GM19025 (cell line): ENCODE results near the gene BICC1.
"Not testable (repeated sequence)": the region's sequence is repeated elsewhere in the genome, so short reads cannot be mapped to it uniquely, and the experiment has no call there.

Experiments
- ATAC-seq: cut with Tn5 transposase; IDR thresholded peaks from one replicate; pipeline ENCODE4 v1.9.1; 2021; ENCODE audit warnings: mild to moderate bottlenecking, low read depth, moderate library complexity; ENCODE audit not compliant: unreplicated experiment

Gene BICC1

DNA sequence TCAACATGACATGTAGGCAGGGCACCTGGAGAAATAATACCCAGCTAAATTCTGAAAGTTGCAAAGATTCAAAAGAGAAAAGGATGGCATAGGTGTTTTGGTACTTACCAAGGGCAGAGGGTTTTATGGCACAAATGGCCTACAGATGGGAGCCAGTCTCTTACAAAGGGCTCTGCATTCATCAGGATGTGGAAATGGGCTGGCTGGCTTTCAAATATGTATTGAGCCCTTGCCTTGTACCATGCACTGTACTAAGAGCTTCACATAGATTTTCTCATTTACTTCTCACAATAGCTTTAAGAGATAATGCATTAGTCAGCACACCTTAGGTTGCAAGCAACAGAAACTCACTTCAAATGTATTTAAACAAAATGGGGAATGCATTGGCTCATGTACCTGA lies 327.1 kb downstream of the BICC1 start:
- no peak for ATAC-seq

GRCh38 chr10:58840840-58841435 lies 328.3 kb downstream of the BICC1 start:
- no peak for ATAC-seq

GRCh38 chr10:58842860-58843376 lies 330.2 kb downstream of the BICC1 start:
- ATAC-seq: no peak

DNA sequence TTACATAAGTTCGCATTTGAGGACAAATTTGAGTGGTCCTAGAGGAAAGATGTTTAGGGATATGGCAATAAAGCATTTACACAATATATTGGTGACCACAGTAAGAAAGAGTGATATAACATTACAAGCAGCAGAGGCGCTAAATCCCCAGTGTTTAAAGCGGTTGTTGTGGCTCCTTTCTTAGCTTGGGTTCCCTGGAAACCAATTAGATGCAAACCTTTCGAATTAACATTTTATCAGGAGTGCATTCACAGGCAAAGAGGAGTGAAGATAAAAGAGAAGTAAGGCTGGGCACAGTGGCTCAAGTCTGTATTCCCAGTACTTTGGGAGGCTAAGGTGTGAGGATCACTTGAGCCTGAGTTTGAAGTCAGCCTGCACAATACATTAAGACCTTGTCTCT lies 331.1 kb downstream of the BICC1 start:
- ATAC-seq: no peak

GRCh38 chr10:58844680-58845079 lies 332.0 kb downstream of the BICC1 start:
- no peak for ATAC-seq

DNA sequence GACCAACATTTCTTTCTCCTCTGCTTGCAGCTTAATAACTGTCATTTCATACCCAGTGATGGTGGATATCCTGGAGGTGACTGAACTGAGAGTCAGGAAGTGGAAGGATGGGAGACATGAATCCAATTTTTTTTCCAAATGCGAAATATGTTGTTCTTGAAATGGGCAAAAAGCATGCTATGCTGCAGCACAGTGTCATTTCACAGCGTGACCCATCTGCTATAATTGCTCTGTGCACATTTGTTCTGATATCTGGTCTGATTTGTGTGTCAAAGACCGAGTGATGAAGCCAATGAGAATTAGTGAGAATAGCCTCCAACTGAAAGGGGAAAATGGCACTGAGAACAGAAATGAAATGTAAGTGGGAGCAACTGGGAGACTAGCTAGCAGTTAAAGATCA lies 334.2 kb downstream of the BICC1 start:
- no peak for ATAC-seq

DNA sequence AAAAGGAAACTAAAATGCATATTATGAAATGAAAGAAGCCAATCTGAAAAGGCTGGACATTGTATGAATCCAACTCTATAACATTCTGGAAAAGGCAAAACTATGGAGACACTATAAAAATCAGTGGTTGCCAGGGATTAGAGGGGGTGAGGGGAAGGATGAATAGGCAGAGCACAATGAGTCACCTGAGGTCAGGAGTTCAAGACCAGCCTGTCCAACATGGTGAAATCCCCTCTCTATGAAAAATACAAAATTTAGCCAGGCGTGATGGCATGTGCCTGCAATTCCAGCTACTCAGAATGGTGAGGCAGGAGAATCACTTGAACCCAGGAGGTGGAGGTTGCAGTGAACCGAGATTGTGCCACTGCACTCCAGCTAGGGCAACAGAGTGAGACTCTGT lies 338.9 kb downstream of the BICC1 start:
- ATAC-seq: no peak

GRCh38 chr10:58853668-58854067 lies 341.0 kb downstream of the BICC1 start:
- ATAC-seq: no peak

DNA sequence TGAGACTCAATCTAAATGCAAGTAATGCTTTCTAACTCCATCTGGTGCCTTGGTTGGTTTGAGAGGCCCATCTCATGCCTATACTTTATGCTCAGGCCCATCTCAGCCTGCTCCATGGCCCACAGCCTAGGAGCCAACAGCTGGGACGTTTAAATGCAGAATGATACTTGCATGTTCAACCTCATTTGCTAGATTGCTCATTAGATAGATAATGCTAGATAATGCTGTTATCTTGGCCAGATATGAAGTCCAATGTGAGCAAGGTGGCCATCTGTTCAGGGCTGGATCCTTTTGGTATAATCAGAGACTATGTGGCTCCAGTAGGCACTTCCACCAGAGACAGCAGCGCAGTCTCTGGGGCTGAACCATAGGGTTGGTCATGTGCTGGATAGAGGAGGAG lies 342.1 kb downstream of the BICC1 start:
- ATAC-seq: no peak

DNA sequence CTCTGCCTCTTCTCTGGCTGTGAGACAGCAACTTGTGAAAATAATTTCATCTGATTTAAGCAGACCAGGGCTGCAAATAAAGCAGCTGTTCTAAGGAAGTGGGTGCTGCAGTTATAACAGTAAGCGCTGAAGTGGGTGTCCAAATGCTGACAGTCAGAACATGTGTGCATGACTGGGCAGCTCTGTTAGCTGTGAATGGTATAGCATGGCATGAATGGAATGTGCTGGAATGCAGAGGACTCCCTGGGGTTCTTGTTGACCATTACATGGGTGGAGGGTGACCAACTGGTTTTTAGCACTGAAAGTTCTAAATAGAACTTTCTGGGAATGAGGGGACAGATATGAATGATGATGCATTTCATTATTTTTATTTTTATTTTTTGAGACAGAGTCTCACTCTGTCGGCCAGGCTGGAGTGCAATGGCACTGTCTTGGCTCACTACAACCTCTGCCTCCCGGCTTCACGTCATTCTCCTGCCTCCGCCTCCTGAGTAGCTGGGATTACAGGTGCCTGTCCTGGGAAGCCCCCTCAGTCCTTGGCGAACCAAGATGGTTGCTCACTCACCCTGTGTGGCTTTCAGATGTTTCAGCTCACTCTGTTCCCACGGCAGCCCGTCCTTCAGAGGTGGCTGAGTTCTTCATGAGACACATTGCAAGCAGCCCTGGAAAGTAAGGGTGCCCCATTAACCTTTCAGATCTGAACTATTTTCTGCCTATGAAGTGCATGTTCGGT lies 344.0 kb downstream of the BICC1 start:
- ATAC-seq: no peak

DNA sequence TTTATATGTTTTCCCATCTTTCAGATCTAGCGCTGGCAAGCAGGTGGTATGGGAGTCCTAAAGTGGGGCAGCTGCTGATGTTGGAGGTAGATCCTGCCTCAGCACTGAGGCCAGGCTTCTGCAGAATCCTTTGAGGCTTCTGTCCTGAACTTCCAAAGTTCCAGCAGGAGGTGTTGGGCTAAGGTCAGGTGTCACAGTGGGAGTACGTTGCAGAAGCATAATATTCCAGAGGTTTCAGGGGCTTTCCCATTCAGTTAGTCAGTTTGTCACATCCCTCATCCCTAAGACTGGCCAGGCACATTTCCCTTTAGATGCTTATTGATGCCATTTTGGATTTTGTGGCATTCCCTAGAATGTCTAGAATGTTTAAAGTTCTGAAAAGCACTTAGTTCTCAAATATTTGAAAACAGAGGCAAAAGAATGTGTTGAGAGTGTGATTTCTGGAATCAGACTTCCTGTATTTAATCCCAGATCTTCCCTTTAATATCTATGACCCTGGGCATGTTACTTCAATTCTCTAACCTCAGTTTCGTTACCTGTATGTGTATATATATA lies 344.7 kb downstream of the BICC1 start:
- ATAC-seq: no peak

GRCh38 chr10:58858123-58858522 lies 345.5 kb downstream of the BICC1 start:
- not testable (repeated sequence) for ATAC-seq

- ATAC-seq: no peak
These were observed 346.9 kb downstream of the BICC1 start for GRCh38 chr10:58859526-58859925.

- ATAC-seq: peak; percentile 84
These were observed 355.0 kb downstream of the BICC1 start for GRCh38 chr10:58867683-58868082.

DNA sequence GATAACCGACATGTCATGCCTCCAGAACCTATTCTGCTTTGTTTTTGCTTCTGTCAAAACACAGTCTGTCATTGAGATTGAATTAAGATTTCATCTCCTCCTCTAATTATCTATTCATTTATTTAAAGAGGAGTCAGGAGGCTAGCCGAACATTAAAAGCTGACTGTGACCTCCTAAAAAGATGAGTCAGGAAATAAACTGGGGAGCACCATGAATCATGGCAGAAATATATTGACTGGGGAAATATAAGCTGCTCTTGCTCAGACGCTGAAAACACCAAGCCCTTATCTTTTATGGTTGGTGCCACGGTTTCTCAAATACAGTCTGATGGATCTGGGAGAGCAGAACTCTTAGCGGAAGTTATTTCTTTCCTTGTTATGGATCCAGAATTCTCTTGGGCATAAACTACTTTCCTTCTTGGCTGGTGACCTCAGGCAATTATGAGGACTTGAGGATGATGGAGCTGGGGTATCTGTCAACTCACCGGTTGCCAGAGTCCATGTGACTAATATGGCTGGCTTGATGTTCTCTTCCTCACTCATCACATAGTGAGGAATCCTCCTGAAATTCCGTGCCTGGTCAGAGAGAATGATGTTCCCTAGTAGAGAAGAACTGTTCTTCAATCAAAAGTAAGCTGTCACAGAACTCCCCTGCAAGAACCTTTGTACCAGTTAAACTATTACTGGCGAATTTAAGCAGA lies 356.2 kb downstream of the BICC1 start:
- ATAC-seq: no peak

DNA sequence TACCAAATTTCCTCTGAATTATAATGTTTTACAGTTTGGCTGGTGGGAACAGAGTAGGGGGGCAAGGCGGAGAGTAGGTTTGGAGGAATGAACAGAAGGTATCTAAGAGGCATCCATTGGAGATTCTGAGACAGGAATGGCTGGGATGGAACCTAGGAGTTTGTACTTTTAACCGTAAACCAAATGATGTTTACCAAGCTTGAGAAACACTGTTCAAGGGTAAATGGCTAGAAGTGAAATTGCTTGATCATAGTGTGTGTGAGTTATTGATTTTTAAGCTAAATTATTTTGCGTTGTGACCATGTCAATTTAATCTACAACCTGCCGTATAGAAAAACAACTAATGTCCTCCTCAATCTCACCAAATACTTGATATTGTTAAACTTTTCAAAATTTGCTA lies 357.4 kb downstream of the BICC1 start:
- ATAC-seq: no peak

- ATAC-seq: no peak
These were observed 360.5 kb downstream of the BICC1 start for GRCh38 chr10:58873161-58873560.
